Measurements from ENCODE around the gene SGCD.

The SGCD gene

GRCh38 chr5:156383510-156384265, 56.7 kb downstream of the SGCD start:
- no peak for TF ChIP-seq CTCF (IDR thresholded peaks at IDR 0.05; ENCODE audit: control insufficient read depth, insufficient read depth, low read depth, low read length, missing control alignments)
- DNase-seq (ENCODE audit: low read depth), result no peak
- no peak overlapping the region for H3K4me3 ChIP-seq (ENCODE audit: control insufficient read depth, low read depth, low read length)

DNA sequence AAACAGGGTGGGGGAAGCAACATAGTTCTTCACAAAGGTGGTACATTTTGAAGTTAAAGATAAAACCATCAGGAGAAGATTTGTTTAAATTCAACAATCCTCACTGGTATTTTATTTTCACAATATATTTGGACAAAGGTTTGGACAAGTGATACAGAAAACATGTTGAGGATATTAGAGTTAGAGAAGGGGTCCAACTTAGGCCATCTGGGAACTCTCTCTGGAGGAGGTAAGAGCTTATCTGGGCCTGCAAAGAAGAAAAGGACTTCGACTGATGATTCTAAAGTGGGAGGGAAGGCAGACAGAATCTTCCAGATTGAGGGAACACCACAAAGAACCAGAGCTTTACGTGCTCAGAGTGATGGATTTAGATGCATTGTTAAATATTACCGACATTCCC, 58.5 kb downstream of the SGCD start:
- H3K4me3 ChIP-seq (ENCODE audit: control insufficient read depth, low read depth, low read length), result no peak overlapping the region
- TF ChIP-seq CTCF (IDR thresholded peaks at IDR 0.05; ENCODE audit: control insufficient read depth, insufficient read depth, low read depth, low read length, missing control alignments), result no peak
- no peak for DNase-seq (ENCODE audit: low read depth)

DNA sequence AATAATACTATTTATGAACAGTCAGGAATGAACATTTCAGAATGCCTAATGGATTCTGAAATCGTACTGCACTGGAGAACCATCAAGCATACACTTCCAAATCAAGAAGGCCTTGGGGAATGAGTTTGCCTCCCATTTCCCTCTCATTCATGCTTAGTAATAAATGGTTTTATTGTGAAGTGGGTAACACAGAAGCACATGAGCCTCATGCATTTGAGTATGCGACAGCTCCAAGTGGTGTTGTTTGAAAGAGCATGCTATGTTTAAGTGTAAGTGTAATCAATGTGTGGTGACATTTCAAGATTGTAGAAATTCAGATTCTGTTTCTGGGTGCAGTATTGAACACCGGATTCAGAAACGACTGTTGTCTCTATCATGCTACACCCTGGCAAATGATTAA, 60.0 kb downstream of the SGCD start:
- TF ChIP-seq CTCF (IDR thresholded peaks at IDR 0.05; ENCODE audit: control insufficient read depth, insufficient read depth, low read depth, low read length, missing control alignments), result no peak
- no peak for DNase-seq (ENCODE audit: low read depth)
- H3K4me3 ChIP-seq (ENCODE audit: control insufficient read depth, low read depth, low read length), result no peak overlapping the region

DNA sequence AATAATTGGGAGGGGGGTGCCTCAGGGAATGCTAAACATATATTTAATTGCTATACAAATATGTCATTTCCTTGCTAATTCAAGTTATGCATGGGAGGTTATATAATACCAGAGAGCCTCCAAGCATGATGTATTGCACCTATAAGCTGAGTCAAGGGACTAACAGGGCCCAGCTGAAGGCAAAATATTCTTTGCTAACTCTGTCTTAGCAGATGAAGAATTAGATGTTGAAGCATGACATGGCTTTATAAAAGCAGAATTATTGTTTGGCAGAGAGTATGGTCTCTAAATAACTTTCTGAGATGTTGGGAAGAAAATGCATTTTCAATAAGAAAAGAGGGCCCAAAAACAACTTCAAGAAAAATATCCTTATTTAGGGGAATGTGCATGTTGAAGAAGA, 60.4 kb downstream of the SGCD start:
- H3K4me3 ChIP-seq (ENCODE audit: control insufficient read depth, low read depth, low read length), result no peak overlapping the region
- DNase-seq (ENCODE audit: low read depth), result no peak
- TF ChIP-seq CTCF (IDR thresholded peaks at IDR 0.05; ENCODE audit: control insufficient read depth, insufficient read depth, low read depth, low read length, missing control alignments), result no peak

- DNase-seq (ENCODE audit: low read depth), result no peak
- TF ChIP-seq CTCF (IDR thresholded peaks at IDR 0.05; ENCODE audit: control insufficient read depth, insufficient read depth, low read depth, low read length, missing control alignments), result no peak
- no peak overlapping the region for H3K4me3 ChIP-seq (ENCODE audit: control insufficient read depth, low read depth, low read length)
These were observed 61.3 kb downstream of the SGCD start for GRCh38 chr5:156388233-156388632.

DNA sequence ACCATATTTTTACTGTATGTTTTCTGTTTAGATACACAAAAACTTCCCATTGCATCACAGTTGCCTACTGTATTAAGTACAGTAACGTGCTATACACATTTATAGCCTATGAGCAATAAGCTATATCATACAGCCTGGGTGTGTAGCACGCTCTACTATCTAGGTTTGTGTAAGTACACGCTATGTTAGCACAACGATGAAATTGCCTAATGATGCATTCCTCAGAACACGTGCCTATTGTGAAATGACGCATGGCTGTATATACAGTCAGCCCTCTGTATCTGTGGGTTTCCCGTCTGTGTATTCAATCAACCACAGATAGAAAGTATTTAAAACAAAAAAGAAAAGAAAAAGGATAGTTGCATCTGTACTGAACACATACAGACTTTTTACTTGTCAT, 64.2 kb downstream of the SGCD start:
- H3K4me3 ChIP-seq (ENCODE audit: control insufficient read depth, low read depth, low read length), result no peak overlapping the region
- peak; percentile 91 for DNase-seq (ENCODE audit: low read depth)
- TF ChIP-seq CTCF (IDR thresholded peaks at IDR 0.05; ENCODE audit: control insufficient read depth, insufficient read depth, low read depth, low read length, missing control alignments), result no peak
